Fibroblast of the conjunctiva (primary cell): ENCODE data around the gene SGK1.
"Not testable (repeated sequence)": the region's sequence is repeated elsewhere in the genome, so short reads cannot be mapped to it uniquely, and the experiment has no call there.

Experiments used
- DNase-seq: peaks from one replicate; pipeline ENCODE4 v3.0.0-alpha.2; 2010; ENCODE audit warnings: low read depth

SGK1 gene

DNA sequence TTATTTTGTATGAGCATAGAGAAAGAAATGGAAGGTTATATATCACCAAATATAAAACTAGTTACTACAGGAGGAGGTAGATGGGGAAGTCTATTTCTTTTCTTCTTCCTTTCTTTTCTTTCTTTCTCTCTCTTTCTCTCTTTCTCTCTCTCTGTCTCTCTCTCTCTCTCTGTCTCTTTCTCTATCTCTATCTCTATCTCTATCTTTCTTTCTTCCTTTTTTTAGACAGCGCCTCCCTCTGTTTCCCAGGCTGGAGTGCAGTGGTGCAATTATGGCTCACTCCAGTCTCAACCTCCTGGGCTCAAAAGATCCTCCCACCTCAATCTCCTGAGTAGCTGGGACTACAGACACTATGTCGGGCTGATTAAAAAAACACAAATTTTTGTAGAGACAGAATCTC lies 10.2 kb upstream of the SGK1 start:
- no peak for DNase-seq

DNA sequence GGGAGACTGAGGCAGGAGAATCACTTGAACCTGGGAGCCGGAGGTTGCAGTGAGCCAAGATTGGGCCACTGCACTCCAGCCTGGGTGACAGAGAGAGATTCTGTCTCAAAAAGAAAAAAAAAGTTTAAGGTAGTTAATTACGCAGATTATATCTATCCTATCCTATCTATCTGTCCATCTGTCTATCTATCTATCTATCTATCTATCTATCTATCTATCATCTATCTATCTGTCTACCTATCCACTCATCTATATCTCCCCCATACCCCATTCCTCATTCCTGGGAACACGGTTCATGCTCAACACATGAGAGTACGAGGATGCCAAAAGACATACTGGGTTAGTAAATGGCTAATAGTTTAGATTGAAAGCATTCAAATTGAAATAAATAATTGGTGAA lies 8.3 kb upstream of the SGK1 start:
- DNase-seq: not testable (repeated sequence)

DNA sequence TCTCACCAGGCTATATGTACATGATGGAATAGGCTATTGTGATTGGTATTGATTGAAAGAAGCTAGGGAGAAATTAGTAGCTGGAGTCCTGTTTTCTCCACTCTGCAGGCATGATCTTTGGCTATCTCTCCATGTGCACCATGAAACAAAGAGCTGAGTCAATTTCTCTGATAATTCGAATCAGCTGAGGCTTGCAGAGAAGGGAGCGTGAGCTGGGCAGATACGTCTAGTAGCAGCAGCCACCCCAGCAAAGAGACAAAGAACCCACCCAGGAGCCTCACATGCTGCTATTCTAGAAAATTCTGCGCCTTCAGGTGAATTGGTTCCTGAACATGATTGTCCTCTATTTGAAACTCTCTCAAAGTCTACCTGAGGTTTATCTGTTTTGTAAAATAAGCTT lies 6.9 kb upstream of the SGK1 start:
- no peak for DNase-seq

DNA sequence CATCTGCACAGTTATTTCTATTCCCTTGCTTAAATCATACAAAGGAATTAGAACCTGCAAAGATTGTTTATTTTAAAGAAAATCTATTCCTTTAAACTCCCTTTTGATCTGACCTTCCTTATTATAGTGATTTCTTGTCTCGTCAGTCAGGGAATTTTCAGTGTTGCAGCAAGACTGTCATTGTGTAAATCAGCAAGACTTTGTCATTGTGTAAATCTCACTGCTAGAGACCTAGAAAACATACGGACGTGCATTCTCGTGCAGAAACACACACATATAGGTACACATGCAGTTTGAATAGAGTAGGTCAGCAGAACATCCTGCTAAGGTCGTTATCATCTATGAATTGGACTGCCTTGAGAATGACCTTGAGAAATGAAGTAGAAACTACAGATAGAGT lies 6.2 kb upstream of the SGK1 start:
- no peak for DNase-seq

DNA sequence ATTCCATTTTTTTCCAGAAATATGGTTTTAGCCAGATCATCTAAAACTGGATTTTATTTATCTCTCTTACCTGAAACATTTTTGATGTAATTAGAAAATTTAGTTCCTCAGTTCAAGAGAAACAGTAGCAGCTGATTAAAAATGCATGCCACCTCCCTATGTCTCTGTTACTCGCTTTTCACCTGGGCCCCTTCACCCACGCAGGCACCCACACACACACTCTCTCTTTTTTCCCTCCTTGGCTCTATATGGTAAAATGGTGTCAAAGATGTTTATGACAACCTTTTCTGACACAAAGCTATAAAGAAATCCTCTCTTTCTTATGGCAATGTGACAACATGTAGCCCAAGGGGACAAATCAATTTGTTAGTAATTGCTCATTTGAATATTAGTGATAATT lies 5.8 kb upstream of the SGK1 start:
- no peak for DNase-seq

DNA sequence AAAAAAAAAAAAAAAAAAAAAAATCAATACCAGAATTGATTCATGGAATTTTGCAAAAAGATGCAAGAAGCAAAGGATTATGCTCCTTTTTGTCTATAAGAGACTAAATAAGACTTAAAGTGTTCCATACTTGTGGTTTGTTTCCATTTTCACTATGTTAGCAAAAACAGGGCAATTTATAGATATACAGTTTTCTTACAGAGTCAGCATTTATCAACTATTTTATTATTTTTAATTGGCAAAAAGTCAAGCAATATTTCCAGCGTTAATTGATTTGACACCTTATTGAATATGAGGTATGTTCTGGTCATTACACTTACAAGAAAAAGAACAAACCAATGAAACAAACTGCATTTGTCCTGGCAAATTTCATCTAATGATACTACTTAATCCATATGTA lies 5.4 kb upstream of the SGK1 start:
- DNase-seq: no peak

DNA sequence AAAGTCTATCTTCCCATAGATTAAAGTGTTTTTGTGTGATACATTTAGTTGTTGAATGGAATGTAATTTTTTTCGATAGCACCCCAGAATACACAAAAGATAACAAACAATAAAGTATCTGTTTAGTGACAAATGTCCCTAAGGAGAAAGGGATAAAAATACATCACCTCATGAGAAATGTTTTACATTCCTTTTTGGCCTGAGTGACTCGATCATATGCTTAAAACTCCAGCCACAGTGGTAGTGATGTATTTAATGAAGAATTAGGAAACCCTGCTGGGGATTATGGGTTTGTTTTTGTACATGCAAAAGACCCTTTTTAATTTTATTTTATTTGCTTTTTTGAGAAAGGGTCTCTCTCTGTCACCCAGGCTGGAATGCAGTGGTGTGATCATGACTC lies 4.3 kb upstream of the SGK1 start:
- DNase-seq: no peak

DNA sequence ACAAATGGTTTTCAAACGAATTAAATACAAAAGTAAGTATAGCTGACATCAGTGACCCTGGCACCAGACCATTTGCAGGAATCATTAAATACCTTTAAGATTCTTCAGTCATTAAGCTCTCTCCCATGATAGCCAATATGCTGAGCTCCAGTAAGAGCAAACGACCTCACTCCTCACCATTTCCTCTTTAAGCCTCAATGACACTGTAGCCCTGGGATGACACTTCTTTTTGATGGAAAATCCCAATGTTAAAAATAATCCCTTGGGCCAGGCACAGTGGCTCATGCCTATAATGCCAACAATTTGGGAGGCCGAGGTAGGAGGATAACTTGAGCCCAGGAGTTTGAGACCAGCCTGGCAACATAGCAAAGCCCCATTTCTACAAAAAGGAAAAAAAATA lies 3.3 kb upstream of the SGK1 start:
- DNase-seq: no peak

DNA sequence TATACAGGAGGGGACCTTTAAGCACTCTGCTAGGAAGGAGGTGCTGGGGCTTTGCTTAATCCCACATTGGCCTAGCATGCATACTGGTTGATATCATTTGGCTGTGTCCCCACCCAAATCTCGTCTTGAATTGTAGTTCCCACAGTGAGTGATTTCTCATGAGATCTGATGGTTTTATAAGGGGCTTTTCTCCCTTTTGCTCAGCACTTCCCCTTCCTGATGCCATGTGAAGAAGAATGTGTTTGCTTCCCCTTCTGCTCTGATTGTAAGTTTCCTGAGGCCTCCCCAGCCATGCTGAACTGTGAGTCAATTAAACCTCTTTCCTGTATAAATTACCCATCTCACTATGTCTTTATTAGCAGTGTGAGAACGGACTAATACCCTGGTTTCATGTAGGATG lies 1.8 kb upstream of the SGK1 start:
- DNase-seq: not testable (repeated sequence)

DNA sequence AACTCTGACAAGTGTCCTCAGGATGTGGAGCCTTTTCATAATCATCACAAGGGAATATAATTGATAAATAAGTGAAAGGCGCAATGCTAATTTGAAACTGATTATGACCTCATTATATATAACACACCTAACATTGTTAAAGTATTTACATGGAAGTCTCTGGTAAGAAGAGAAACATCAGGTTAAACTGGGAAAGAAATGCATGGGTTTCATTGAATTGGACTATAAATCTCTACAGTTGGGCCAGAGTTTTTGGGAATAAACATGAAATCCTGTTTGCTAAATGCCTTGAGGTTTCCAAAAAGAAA lies 1.0 kb upstream of the SGK1 start:
- no peak for DNase-seq

DNA sequence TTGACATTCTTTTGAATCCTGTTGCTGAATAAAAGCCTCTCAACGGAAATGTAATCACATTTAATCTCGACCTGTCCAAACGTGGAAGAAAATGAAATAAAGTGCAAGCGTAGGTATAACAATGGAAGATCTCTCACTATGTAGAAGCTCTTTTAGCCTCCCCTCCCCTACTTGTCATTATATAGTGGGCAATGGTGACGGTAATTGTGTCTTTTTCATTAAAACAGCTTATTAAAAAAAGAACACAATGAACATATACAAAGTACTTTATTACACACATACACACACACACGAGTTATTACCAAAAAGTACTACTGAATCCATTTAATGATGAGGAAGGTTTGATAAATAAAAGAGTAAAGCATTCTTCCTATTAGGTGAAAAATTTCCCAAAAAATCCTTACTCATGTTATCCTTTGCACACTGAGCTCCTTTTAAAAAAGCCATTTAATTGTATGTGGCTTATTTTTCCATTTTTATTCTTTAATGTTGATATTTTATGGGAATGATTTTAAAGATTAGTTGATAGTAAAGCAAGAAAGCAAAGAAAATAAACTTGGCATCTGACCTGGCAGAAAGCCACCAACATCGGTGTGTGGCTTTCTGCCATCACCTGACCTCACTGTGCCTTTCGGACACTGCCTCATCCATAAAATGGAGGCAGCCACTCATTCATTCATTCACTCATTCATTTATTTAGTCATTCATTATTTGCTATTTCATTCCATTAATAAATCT lies 493 bp upstream of the SGK1 start:
- DNase-seq: no peak

DNA sequence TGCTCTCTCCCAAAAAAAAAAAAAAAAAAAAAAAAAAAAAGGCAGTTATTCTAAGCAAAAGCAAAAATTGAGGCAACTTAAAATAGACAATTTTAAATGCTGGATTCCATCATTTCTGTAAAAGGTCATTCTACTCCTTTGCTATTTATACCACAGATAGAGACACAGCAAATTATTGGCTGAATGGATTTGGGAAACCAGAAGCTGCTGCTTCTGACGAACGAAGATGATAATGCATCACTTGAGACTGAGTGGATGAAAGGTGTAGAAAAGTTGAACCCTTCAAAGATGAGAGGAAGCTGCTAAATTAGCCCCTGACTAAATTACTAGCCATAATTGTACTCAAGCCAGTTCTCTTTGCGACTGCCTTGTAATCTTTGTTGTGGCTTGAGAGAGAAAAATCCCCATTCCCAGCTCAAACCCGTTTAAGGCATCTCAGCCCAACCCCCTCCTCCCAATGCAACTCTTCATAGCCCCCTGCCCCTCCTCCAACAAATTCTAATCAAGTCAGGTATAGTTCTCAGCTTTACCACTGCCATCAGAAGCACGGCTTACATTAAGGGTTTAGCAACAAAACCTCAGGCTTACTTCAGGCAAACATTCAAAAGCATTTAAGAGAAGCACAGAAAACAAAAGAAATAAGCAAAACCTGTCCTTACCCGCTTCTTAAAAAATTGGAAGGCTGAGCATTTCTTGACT lies 1.0 kb downstream of the SGK1 start:
- no peak for DNase-seq

DNA sequence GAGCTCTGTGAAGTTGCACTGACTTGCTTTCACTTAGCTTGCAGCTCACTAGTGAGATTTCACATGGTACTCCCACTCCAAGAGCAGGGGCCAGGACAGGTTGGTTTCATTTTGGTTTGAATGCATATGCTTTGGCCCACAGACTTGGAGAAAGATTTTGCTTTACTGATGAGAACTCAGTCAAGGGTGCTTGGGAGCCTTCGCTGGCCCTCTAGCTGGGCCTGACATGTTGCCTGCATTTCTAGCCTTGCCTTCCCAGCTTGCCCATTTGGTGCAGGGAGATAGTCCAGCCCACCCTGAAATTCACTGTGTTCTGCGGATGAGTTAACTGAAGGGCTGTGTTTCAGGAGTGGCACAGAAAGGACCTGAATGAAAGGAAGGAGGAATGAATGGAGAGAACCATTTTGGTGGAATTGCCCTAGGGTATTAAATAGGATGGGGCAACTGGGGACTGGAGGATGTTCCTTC lies 1.9 kb downstream of the SGK1 start:
- no peak for DNase-seq

DNA sequence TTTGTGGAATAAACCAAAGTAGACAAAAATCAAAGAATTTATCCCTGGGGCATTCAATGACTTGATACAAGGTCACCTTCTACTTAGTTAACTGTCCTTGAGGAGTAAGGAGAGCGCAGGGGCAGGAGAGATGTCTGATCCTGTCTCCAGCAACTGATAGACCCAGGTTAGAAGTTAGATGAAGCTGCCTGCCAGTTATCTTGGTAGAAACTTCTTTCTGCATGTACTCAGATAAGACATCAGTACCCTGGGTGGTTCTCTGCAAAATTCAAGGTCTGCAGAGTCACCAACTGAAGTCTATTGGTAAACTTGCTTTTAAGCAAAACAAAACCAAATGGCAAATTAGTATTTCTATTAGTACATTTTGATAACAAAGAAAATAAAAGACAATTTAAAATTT lies 2.7 kb downstream of the SGK1 start:
- no peak for DNase-seq

DNA sequence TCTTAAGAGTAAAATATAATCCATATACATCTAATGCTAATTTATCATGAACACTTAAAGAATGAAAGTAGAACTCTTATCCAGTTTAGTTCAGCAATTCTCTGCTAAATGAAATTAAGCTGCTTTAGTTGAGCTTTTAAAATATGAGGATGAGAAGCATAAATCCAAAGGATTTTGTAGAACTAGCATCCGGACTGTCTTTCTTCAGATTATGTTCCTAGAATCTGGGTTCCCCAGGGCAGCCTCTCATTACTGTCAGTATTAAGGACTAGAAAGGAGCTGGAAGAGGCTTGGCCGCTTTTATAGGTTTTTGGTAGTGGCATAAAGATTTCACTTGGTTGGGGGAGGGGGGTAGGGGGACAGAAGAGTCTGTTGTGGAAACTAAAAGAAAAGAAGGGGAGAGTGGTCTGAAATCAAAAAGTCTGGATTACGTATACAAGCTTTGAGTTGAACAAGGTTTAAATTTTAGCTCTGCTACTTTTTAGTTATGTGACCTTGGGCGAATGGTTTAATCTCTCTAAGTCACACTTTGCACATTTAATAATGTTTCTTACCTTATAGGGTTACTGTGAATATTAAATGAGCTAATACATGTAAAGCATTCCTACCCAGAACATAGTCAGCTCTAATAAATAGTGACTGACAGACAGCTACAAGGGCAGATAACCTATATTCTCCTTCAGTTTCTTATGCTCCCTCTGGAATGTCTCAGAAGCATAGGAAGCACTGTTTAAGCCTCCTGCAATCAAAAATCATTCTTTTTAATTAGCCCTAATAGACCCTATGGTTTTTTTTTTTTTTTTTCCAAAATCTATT lies 3.7 kb downstream of the SGK1 start:
- no peak for DNase-seq

DNA sequence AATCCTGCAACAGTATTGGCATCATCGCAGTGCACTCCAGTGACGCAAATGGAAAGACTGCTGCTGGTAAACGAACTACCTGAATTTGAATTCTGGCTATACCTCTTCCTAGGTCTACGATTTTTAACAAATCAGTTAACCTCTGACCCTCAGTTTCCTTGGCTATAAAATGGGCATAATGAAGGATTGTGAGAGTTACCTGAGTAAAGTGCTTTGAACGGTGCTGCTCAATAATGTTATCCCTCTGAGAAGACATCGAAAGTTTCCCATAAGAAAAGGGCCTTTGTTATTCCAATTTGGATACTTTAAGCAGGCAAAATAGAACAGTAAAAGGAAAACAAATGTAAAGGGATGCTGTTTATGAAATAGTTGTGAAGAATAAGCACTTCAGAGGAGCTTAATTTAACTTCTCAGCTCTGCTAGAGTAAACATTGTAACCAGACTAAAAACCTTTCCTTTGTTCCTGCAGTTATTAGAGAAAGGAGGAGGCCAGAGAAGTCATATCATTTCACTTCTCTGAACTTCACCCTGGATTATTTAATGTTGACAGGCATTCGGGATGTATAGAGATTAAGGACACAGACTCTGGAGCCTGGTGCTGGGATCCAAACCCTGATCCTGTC lies 5.8 kb downstream of the SGK1 start:
- DNase-seq: no peak

DNA sequence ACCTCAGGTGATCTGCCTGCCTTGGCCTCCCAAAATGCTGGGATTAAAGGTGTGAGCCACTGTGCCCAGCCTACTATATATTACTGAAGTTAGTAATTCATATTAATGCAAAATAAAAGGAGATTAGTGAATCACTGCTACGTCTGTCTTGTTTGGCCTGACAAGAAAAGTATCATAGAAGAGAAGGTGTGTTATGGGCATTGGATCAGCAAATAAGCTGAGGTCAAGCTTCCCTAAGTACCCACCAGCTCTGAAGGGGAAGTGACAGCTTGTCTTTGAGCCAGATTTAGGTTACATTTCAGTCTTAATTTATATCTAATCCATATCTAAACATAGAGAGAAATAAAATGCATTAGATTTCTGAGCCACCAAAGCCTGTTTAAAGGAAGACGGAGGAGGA lies 7.1 kb downstream of the SGK1 start:
- DNase-seq: no peak

DNA sequence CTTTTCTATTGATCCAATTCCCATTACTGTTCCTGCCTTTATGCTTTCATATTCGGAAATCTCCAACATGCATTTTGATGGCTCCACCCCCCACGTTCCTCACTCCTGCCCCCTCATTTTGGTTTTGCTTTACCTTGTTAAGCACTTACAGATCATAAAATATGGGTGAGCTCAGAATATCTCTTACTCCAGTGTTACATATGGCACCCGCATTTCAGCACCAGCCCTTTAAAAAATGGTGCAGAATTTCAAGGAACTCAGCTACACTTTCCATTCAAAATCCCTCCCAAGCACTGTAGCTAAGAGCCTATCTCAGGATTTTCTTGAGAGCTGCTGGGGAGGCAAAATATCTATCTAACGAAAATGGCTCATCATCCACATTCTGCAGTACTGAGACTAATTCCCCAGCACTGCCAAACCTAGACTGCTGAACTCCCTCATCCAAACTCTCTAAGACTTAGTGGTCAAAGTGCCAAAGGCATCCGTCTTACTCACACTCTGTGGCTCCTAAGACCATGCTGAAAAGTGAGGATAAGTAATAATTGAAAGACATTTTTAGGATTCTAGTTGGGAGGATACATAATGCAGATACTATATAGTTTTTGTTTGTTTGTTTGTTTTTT lies 7.8 kb downstream of the SGK1 start:
- DNase-seq: no peak

DNA sequence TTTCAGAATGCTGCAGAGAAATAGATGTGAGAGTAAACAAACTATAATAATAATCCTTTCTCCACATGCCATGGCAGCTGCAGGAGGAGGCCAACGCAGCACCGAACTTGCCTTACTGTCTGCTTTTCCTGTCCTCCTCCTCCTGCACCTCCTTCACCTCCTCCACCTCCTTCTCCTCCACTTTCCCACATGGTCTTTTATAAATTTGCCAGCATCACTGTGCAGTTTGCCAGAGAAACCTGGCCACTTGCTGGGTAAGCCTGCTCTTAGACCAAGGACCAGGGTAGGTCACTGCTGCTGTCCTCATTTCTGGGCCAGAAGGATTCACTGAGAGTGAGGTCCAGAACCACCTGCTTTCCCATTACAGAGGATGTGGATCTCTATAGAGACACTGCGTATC lies 8.7 kb downstream of the SGK1 start:
- no peak for DNase-seq

DNA sequence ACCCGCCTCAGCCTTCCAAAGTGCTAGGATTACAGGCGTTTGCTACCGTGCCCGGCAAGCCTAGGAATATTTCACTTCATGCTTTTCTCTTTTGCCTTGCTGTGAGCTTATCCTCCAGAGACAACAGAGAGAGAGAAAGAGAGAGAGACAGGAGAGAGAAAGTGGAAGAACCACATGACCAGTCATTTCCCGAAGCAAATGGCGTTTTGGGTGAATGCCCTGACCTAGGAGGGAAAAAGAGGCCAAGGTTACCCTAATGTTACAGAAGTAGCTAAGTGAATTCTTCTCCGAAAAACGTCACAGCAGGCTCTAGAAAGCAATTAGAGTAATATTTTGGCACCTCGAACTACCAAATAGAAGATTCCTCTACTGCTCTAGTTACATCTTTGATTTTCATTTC lies 9.1 kb downstream of the SGK1 start:
- DNase-seq: no peak

DNA sequence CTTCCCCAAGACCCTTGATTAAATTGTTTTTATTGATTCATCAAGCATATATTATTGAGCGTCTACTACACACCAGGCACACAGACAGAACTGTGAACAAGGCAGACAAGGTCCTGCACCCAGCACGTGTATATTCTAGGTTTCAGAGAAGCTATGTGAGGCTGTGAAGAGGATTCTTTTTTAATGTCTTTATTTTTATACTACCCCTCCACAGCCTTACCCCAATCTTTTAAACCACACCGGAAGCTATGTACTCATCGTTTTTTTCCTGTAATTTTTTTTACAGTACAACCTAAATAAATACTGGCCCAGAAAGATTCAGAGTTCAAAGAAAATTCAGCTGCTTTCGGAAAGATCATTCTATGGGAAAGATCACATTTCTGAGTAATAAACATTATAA lies 10.0 kb downstream of the SGK1 start:
- no peak for DNase-seq

DNA sequence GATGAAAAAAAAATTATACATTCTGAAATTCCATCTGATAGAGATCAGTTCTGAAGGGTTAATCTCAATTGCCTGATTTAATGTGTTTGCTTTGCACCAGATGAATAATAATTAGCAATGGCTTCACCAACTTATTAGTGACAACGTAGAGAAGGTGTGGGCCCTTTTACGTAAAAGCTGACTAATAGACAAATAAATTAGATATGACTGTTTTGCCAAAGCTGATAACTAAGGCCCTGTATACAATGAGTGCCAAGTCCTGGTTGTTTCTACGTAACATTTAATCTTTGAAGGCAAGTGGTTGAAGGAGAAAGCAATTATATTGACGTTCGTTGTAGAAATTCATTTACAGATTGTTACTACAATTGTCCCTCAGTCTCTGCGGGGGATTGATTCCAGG lies 10.8 kb downstream of the SGK1 start:
- DNase-seq: no peak
